Stimulated activated CD8-positive, alpha-beta memory T cell treated with anti-CD3 and anti-CD28 coated beads, Interleukin-7, amount 100 ng/mL, for 1 hour (primary cell): ENCODE measurements around the gene NUP133.
"Not testable (repeated sequence)": the region's sequence is repeated elsewhere in the genome, so short reads cannot be mapped to it uniquely, and the experiment has no call there.

Experiments used
- DNase-seq, 2 donors: peaks; one replicate each; pipeline ENCODE4 v3.0.0-alpha.2; 2020; ENCODE audit warnings: low read depth in 2 of 2

Gene NUP133

DNA sequence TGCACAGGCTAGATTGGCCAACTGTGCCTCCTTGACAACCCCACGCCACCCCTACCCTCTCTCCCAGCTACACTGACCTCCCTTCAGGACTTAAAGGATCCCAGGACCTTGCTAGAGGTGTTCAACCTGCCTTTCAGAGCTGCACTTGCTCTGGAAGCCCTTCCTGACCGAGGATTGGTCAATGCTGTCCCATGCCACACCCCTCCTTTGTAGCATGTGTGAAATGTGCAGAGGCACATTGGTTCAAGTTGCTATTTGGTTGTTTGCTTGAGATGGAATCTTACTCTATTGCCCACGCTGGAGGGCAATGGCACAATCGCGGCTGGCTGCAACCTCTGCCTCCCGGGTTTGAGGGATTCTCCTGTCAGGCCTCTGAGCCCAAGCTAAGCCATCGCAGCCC, 96.1 kb downstream of the NUP133 start:
- DNase-seq, result no peak

DNA sequence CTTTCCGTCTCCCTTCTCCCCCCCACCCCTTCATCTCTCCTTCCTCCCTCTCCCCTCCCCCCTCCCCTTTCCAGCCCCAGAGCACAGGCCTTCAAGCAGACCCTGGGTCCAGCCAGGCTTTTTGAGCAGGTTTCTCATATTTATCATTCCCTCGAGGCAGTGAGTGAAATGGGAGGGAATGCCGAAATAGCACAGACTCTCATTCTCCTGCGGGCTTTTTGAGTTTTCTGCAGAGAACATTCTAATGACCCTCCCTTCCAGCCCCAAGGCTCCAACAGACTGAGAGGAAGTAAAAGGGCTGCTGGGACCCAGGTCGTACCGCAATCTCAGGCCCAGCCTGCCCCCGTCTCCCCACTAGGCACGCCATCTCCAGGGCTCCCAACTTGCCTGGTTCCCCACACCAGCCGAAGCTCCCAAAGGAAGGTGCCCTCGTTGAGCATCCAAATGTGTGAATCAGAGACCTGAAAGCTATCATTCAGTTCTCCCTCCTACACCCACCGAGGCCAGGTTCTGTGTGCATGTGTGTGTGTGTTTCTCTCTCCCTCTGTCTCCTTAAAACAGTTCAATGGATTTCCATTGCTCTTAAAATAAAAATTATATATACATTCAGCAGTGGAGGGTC, 96.6 kb downstream of the NUP133 start:
- DNase-seq, result no peak

- no peak for DNase-seq
These were observed 97.3 kb downstream of the NUP133 start for GRCh38 chr1:229410692-229411433.

- DNase-seq, result no peak
These were observed 97.8 kb downstream of the NUP133 start for GRCh38 chr1:229410370-229410691.

DNA sequence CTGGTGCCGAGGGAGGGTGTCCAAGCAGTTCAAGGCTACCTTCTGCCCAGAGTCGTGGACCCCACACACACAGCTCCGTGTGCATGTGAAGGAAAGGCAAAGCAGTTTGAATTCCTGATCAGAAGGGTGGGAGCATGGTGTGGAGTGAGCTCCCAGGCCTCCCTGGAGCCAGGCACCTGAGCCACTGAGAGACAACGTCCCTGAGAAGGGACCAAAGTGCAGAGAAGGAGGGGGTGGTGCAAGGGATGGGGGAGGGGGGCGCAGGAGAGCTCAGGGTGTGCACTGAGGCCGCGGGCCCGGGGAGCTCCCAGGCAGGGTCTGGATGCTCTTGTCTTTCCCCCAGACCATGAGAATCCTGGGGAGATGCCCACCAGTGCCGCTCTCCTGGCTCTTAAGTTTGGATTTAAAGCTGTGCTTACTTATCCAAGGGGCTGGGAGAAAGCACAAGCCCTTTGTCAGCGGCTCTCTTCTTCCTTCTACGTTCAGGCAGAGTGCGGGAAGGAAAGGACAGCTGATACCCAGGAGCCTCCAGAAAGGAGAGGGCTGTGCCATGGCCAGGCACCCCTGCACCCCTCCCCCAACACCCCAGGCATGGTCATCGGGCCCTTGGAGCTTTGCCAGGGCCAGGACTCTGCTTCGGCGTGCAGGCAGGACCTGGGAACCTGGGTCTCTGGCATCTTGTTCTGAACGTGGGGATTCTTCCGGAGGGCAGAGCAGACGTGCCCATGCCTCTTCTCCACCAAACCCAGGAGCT, 98.3 kb downstream of the NUP133 start:
- DNase-seq, result no peak

GRCh38 chr1:229408458-229409037, 99.6 kb downstream of the NUP133 start:
- no peak for DNase-seq

DNA sequence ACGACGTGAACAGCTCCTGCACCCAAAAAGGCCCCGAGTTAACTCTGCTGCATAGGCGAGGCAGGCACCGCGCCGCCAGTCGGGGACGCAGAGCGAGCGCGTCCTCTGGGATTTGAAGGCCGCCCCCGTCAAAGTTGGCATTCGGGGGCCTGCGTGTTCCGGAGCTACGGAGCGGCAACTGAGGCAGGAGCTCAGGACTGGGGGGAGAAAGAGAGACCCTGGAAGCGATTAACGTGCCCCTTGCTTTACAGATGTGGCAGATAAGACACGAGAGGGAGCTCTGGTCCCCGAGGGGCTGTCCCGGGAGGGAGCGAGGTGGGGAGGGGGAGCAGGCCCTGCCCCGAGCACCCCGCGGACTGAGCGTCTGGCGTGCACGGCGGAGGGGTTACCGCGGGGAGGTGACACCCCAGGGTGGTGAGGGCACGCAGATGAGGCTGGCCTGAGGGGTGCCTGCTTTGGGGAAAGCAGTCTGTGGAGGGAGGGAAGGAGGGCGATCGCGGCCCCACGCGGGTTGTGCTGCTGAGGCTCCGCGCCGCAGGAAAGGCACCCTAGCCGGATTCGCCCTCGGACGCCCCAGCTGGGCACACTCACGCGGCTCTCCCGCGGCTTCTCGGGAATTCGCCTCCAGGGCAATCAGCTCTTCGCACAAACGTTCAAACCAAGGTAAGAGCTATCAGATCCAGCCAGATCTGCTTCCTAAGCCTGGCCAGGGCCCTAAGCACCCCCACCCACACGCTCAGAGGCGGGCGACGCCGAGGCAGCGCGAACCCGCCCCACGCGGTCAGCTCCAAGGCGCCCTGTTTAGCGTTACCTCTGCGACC, 100.7 kb downstream of the NUP133 start:
- DNase-seq, result no peak

DNA sequence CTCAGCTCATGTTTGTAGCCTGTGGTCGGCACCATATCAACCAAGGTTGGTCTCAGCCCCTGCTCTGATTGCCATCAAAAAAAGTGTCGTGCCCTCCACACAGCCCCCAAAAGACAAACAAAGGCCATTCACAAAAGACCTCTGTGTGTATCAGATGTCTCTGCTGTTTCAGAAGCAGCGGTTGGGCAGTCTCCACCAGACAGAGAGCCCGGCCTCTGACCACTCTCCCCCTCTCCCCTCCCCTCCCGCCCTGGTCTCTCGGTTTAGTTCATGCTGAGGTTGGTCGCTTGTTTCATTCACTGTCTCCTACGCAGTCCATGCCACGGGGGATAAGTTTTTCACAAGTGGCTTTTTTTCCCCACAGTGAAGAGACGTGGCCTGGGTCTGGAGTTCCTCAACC, 101.3 kb downstream of the NUP133 start:
- no peak for DNase-seq

GRCh38 chr1:229403573-229403972, 104.6 kb downstream of the NUP133 start:
- DNase-seq, result no peak

DNA sequence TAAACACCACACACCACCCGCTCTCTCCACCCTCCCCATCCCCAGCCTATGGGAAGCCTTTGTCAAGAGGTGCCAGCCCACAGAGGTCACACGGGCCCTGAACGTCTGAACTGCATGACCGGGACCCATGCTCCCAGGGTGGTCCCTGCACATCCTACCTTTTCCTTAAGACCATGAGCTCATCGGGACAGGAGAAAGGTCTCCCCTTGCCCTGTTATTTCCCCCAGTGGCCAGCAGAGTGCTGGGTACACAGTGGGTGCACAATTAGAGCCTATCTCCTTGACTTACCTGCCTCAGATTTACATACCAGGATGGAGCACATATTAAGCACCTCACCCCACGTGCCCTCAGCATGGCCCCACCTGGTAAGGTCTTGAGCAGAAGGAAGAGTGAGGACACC, 105.1 kb downstream of the NUP133 start:
- DNase-seq, result no peak

DNA sequence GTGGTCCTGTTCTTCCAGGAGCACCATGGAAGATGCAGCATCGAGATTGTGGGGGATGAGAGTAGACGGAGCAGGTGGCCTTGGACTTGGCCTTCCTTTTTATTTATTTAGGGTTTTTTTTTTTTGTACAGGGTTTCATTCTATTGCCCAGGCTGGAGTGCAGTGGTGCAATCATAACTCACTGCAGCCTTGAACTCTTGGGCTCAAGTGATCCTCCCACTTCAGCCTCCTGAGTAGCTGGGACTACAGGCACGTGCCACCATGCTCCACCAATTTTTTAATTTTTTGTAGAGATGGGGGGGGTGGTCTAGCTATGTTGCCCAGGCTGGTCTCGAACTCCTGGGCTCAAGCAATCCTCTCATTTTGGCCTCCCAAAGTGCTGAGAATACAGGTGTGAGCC, 105.8 kb downstream of the NUP133 start:
- DNase-seq, result not testable (repeated sequence)

- DNase-seq, result no peak
These were observed 110.4 kb downstream of the NUP133 start for GRCh38 chr1:229397762-229398161.

- DNase-seq, result no peak
These were observed 111.4 kb downstream of the NUP133 start for GRCh38 chr1:229396585-229397206.

DNA sequence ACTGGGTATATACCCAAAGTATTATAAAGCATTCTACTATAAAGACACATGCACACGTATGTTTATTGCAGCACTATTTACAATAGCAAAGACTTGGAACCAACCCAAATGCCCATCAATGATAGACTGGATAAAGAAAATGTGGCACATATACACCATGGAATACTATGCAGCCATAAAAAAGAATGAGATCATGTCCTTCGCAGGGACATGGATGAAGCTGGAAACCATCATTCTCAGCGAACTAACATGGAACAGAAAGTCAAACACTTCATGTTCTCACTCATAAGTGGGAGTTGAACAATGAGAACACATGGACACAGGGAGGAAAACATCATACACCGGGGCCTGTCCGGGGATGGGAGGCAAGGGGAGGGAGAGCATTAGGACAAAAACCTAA, 113.6 kb downstream of the NUP133 start:
- not testable (repeated sequence) for DNase-seq

DNA sequence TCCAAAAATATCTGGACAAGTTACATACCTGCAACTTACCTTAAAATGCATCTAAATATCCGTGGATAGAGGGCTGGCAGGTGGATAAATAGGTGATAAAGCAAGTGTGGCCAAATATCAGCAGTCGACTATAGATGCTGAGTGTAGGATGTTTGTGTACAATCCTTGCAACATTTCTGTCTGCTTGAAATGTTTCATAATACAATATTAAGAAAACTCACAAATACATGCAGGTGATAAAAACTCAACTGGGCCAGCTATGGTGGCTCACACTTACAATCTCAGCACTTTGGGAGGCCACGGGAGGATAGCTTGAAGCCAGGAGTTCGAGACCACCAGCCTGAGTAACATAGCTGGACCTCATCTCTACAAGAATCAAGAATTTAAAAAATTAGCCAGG, 115.2 kb downstream of the NUP133 start:
- DNase-seq, result no peak
